ENCODE data around the gene HMSD. TPM values are rescaled to one million over a fixed set of nuclear protein-coding genes. Genes with fewer than 3 reads are reported as not detected.

The HMSD gene
- total and polyA plus RNA-seq, 2 of the 13 experiments (the other 11 are each of a cell fraction or from before 2014, with no cell fraction given) = not detected

GRCh38 chr18:63908858-63909257 lies 40.2 kb upstream of the HMSD start:
- 6% methylated on average over 1 of the region's 1 CpG for WGBS (ENCODE audit: low lambda C conversion rate)
- in situ Hi-C loops (cut with HindIII; ENCODE audit: extremely low pct_ligation_motif_present, low pct_unique_long_range_greater_than_20kb) (no loop called here), intact Hi-C loops (cut with micrococcal nuclease; ENCODE audit: unreplicated experiment) (no loop called here)
- Histone ChIP-seq H3K4me2 (ENCODE audit: low read depth, low read length) (no peak overlapping the region), H3K4me1 (ENCODE audit: insufficient read depth, low read length) (no peaks in the 10 kb centered on the region), H3K79me2 (ENCODE audit: insufficient read depth, low read length) (no peaks in the 10 kb centered on the region), H3K4me3 (replicated peaks in 1 of 3; ENCODE audit: insufficient read depth in 1 of 3, low read depth in 2 of 3, low read length in 3 of 3) (no peak overlapping the region), H4K20me1 (ENCODE audit: insufficient read depth, low read length) (no peaks in the 10 kb centered on the region), H3K36me3 (replicated peaks in 1 of 2; ENCODE audit: control insufficient read depth in 1 of 2, insufficient read depth in 2 of 2, low read length in 2 of 2) (no peaks in the 10 kb centered on the region), H3K27ac (ENCODE audit: extremely low read length, insufficient read depth, low read length) (no peak overlapping the region), H3K9me3 (ENCODE audit: low read length) (no peaks in the 10 kb centered on the region), H3K9ac (ENCODE audit: insufficient read depth, low read depth, low read length) (no peak overlapping the region), H3K27me3 (ENCODE audit: control insufficient read depth in 1 of 2, insufficient read depth in 2 of 2, low read length in 2 of 2) (no peaks in the 10 kb centered on the region), H2AFZ (ENCODE audit: low read length) (no peak overlapping the region)
- no TSS peak for BruUV-seq (replicated peaks)
- ChIA-PET CTCF (ENCODE audit: low intra/inter-chr PET ratio, low total read pairs) (no interaction called here), POLR2A (no interaction called here)
- no peak for ATAC-seq
- no peak for FAIRE-seq
- DNase-seq (ENCODE audit: low spot score) = no peak
- TF ChIP-seq, protein P1, sequence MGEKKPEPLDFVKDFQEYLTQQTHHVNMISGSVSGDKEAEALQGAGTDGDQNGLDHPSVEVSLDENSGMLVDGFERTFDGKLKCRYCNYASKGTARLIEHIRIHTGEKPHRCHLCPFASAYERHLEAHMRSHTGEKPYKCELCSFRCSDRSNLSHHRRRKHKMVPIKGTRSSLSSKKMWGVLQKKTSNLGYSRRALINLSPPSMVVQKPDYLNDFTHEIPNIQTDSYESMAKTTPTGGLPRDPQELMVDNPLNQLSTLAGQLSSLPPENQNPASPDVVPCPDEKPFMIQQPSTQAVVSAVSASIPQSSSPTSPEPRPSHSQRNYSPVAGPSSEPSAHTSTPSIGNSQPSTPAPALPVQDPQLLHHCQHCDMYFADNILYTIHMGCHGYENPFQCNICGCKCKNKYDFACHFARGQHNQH (CRISPR knock-in tag; IDR thresholded peaks at IDR 0.05) = no peak
- TF ChIP-seq, protein P2, sequence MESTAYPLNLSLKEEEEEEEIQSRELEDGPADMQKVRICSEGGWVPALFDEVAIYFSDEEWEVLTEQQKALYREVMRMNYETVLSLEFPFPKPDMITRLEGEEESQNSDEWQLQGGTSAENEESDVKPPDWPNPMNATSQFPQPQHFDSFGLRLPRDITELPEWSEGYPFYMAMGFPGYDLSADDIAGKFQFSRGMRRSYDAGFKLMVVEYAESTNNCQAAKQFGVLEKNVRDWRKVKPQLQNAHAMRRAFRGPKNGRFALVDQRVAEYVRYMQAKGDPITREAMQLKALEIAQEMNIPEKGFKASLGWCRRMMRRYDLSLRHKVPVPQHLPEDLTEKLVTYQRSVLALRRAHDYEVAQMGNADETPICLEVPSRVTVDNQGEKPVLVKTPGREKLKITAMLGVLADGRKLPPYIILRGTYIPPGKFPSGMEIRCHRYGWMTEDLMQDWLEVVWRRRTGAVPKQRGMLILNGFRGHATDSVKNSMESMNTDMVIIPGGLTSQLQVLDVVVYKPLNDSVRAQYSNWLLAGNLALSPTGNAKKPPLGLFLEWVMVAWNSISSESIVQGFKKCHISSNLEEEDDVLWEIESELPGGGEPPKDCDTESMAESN (CRISPR knock-in tag; conservative IDR thresholded peaks at IDR 0.05) = no peak
- TF ChIP-seq DBP (CRISPR knock-in tag; IDR thresholded peaks at IDR 0.05; ENCODE audit: not compliant biosample characterization) (no peak), SOX13 (IDR thresholded peaks at IDR 0.05) (no peak), SOX13 (CRISPR knock-in tag; conservative IDR thresholded peaks at IDR 0.05 in 1 of 2, IDR thresholded peaks at IDR 0.05 in 1 of 2) (no peak), TEAD3 (CRISPR knock-in tag; optimal IDR thresholded peaks at IDR 0.05; ENCODE audit: borderline replicate concordance) (no peak), PATZ1 (CRISPR knock-in tag; IDR thresholded peaks at IDR 0.05) (no peak), ZNF326 (CRISPR knock-in tag; IDR thresholded peaks at IDR 0.05; ENCODE audit: borderline replicate concordance) (no peak), MBNL3 (CRISPR knock-in tag; conservative IDR thresholded peaks at IDR 0.05) (no peak), FOXK2 (IDR thresholded peaks at IDR 0.05) (no peak), ZFAT (CRISPR knock-in tag; conservative IDR thresholded peaks at IDR 0.05) (no peak), PBX3 (CRISPR knock-in tag; IDR thresholded peaks at IDR 0.05; ENCODE audit: borderline replicate concordance) (no peak)
